Frontal cortex (tissue), 4 donors: ENCODE data around the gene C17orf75. TPM values are rescaled to one million over a fixed set of nuclear protein-coding genes. Genes with fewer than 3 reads are reported as not detected.

Experiments used
- DNase-seq, 2 donors: peaks; one replicate each; pipeline ENCODE4 v3.0.0; 2012; ENCODE audit warnings: low spot score in 2 of 2
- FAIRE-seq: peaks from 2 replicates; lab custom pipeline; 2012; peaks lifted over from hg19 to GRCh38; lab: Jason Lieb, UNC
- total RNA-seq: library from RNA; depleted of rRNA; stranded (reverse); fragments of >200 nt; gene quantifications from one replicate; pipeline ENCODE4 v1.2.3, GENCODE V29; 2014
- donor health status: control.
- donor health status: control.
- donor health status: control.

Gene C17orf75
- total RNA-seq, 1 donor from 2014 or later, result 47.3 TPM

- FAIRE-seq, result no peak
- DNase-seq, result no peak
Measured at GRCh38 chr17:32283745-32284201, 58.2 kb downstream of the C17orf75 start.

- FAIRE-seq, result no peak
- DNase-seq, result no peak
Measured at GRCh38 chr17:32281011-32281451, 60.9 kb downstream of the C17orf75 start.

- FAIRE-seq (no peak), DNase-seq (no peak)
Measured at GRCh38 chr17:32279891-32280716, 61.9 kb downstream of the C17orf75 start.

- DNase-seq, result no peak
- FAIRE-seq, result no peak
Measured at GRCh38 chr17:32278815-32279214, 63.2 kb downstream of the C17orf75 start.

Other genes with a start within 250 kb of the C17orf75 start
- gene RHOT1, start 199.7 kb downstream of the C17orf75 start, total RNA-seq, result 156 TPM
- gene RHBDL3, start 76.3 kb downstream of the C17orf75 start, total RNA-seq, result 1.6 TPM
- 80.7 TPM for gene ZNF207, start 8.0 kb upstream of the C17orf75 start, total RNA-seq
- 83.2 TPM for gene PSMD11, start 102.3 kb upstream of the C17orf75 start, total RNA-seq
- 271 TPM for gene CDK5R1, start 144.8 kb upstream of the C17orf75 start, total RNA-seq